ENCODE data around the gene IGLL1.
"Not testable (repeated sequence)": the region's sequence is repeated elsewhere in the genome, so short reads cannot be mapped to it uniquely, and the experiment has no call there.

The IGLL1 gene

DNA sequence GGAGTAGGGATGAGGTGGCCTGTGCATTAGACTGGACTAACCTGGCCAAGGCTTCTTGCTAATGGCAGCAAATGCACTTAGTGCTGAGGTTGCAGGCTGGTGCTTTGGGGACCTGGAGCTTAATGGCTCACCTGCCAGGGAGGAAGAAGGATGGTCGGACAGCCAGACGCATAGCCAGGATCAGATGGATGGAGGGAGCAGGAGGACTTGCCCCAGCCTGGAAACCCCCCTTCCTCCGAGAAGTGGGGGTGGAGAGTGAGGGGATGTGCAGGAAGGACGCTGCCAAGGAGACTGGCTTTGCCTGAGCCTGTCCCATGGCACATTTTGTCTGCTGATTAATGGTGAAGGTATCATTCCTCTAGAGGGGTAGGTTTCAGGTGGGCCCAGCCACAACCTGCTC lies 17.9 kb downstream of the IGLL1 start:
- DNase-seq: no peak

DNA sequence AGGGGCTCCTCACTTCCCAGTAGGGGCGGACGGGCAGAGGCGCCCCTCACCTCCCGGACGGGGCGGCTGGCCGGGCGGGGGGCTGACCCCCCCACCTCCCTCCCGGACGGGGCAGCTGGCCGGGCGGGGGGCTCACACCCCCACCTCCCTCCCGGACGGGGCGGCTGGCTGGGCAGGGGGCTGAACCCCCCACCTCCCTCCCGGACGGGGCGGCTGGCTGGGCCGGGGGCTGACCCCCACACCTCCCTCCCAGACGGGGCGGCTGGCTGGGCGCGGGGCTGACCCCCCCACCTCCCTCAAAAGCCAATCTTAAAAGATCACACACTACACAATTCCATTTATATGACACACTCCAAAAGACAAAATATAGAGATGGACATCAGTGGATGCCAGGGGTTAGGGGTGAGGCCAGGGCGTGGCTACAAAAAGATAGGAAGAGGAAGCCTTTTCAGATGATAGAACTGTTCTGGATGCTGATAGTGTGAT lies 19.0 kb downstream of the IGLL1 start:
- not testable (repeated sequence) for DNase-seq

DNA sequence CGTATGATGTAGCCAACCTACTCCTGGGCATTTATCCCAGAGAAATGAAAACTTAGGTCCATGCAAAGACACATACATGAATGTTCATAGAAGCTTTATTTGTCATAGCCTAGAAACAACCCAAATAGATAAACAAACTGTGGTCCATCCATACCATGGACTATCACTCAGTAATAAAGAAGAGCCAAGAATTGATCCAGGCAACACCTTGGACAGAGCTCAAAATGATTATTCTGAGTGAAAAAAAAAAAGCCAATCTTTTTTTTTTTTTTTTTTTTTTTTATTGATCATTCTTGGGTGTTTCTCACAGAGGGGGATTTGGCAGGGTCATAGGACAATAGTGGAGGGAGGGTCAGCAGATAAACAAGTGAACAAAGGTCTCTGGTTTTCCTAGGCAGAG lies 19.9 kb downstream of the IGLL1 start:
- not testable (repeated sequence) for DNase-seq

DNA sequence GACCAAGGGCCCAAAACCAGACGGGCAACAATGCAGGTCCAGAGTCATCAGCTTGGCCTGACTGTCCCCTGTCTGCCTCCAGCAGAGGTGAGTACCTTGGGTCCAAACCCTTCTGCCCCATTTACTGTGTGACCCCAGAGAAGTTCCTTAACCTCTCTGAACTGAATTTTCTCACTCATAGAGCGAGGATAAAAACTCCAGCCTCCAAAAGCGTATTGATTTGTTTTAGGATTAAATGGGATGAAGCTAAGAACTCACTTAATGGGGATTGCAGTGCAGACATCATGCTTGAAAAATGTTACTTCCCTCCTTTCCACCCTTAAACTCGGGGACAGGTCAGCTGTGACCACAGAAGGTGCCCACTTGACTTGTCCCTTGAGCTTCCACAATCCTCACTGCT lies 22.6 kb downstream of the IGLL1 start:
- no peak for DNase-seq

DNA sequence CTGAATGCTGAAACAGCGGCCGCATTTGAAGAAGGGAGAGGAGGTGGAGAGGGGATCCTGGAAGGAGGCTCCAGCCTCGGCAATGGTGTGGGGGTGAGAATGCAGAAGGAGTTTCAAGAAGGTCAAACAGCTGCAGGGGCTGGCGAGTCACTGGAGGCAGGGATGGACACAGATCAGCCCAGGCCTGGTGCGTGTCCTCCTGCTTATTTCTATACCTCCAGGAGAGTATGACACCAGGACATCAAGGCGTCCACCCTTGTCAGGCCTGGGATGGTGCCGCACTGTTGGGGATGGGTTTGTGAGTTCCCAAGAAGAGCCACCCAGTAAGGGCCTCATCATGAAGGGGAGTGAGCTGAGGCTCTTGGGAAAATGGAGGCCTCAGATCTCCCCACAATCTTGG lies 23.1 kb downstream of the IGLL1 start:
- DNase-seq: no peak

DNA sequence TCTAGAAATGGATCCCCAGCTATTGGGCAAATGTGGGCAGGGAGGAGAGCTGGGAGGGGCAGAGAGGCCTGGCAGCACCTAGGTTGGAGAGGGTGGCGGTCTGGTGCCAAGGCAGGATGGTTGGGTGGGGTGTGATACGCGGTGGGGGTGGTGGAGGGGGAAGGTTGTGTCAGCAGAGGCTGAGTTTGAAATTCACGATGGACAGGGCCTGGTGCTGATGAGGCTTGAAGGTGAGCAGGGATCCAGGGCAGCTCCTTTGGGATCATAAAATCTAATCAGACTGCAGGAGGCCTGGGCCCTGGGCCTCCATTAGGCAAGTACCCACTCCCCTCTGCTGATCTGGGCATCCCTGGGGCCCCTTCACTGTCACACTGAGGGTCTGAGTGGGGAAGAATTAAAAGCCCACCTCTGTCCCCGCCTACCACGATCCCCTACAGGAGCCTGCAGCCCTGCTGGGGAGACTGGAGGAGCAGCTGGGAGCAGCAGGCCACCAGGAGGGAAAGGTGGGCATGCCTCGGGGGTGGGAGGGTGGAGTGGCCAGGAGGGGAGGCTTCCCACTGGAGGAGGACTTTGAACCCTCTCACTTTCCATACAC lies 24.0 kb downstream of the IGLL1 start:
- no peak for DNase-seq

DNA sequence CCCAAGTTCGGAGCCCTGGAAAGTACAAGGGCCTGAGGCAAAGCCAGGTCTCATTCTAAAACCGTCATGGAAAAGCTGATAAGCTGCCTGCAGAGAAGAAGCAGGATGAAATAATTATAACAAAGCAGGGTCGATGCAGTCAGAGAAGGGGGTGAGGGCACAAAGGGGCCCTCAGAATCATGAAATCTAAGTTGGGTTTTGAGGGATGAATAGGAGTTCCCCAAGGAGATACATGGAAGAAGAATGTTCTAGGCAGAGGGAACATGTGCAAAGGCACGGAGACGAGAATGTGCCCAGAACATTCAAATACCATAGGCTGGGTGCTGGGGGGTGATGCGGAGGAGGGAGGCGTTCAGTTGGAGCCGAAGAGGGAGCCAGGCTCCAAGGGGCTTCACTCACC lies 25.0 kb downstream of the IGLL1 start:
- no peak for DNase-seq

DNA sequence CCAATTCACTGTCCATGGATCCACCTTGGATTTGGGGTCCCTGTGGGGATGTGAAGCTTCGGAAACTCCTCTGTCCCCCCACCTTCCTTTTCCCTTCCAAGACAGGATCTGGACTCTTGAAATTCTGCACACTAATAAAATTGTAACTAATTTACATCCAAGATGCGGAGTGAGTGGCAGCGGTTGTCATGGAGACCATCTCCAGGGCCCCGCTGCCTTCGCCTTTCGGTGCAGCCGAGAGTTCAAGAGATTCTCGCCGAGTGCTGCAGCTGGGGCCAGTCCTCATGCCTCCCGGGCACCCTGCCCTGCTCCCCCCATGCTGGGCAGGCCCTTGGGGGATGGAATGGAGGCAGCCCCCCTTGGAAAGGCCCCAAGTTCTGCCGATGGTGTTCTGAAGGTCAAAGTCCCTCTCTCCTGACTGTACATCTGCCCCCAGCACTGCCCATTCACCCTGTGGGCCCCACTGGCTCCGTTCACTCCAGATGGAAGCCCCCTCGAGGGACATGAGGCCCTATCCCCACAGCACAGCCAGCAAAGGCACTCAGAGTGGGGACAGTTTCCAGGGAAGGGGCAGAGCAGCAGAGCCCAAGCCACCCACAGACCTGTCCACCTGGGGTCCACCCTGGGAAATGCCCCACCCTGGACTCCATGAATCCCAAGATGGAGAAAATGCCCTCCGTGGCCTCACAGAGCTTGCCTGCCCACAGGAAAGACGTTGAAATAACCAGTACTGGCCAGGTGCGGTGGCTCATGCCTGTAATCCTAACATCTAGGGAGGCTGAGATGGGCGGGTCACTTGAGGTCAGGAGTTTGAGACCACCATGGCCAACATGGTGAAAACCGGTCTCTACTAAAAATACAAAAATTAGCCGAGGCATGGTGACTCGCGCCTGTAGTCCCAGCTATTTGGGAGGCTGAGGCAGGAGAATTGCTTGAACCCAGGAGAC lies 25.9 kb downstream of the IGLL1 start:
- DNase-seq: no peak

DNA sequence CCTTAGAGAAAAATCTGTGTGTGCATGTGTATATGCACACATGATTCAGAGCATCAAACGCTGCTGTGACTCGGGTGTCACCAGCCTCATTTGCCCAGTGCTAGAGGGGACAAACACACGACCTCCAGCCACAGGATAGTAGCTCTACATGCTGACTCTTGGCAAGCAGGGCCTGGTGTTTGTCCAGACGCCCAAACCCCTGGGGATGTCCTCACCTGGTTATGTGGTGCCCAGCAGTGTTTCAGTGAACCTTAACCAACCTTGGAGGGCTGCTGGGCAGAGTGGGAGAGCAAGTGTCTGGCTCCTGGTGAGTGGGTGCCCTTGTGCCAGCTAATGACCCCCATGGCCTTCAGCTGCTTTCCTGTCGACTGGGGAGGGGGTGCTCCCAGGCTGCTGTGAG lies 26.7 kb downstream of the IGLL1 start:
- no peak for DNase-seq

DNA sequence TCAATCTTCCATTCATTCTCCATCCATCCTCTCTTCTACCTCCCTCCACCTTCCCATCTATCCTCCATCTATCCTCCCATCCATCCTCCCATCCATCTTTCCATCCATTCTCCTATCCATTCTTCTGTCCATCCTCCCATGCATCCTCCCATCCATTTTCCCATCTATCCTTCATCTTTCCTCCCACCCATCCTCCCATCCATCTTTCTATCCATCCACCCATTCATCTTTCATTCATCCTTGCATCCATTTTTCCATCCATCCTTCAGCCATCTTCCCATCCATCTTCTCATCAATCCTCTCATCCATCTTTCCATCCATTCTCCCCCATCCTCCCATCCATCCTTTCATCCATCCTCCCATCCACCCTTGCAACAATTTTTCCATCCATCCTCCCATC lies 27.5 kb downstream of the IGLL1 start:
- no peak for DNase-seq

DNA sequence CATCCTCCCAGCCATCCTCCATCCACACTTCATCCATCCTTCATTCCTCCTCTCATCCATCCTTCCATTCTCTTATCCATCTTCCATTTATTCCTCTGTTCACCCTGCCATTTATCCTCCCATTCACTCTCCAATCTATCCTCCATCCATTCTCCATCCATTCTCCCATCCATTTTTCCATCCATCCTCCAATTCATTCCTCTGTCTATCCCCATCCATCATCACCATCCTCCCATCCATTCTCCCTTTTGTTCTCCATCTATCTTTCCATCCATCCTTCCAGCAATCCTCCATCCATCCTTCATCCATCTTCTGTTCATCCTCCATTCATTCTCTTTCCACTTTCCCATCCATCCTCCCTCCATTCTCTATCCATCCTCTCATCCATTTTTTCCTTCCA lies 28.7 kb downstream of the IGLL1 start:
- no peak for DNase-seq

DNA sequence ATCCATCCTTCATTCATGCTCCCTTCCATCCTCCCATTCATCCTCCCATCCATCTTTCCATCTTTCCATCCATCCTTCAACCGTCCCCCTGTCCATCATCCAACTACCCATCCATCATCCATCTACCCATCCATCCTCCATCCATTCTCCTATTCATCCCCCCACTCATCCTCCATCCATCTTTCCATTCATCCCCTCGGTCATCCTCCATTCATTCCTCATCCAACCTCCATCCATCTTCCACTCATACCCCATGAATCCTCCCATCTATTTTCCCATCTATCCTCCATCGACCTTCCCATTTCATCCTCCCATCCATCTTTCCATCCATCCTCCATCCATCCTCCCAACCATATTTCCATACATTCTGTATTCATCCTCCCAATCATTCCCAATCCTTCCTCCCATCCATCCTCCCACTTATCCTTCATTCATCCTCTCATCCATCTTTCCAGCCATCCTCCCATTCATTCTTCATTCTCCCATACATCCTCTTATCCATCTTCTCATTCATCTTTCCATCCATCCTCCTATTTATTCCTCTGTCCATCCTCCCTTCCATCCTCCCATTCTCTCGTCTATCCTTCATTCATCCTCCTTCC lies 29.9 kb downstream of the IGLL1 start:
- no peak for DNase-seq

DNA sequence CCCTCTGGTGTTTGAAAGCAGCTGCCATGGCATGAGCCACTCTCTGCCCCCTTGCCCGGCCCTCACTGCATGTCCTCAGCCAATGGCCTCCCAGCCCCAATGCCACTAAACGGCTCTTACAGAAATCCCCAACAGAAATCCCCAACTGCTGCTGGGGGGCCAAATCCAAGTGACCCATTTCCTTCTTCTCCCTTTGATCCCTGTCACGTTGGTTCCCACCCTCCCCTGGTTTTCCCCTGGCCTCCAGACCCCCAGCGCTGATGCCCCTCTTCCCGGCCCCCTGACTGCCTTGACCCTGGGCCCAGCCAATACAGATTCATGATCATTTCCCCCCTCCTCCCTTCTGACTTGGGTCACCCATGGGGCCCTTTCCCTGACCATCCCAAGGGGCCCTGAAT lies 30.9 kb downstream of the IGLL1 start:
- DNase-seq: no peak

DNA sequence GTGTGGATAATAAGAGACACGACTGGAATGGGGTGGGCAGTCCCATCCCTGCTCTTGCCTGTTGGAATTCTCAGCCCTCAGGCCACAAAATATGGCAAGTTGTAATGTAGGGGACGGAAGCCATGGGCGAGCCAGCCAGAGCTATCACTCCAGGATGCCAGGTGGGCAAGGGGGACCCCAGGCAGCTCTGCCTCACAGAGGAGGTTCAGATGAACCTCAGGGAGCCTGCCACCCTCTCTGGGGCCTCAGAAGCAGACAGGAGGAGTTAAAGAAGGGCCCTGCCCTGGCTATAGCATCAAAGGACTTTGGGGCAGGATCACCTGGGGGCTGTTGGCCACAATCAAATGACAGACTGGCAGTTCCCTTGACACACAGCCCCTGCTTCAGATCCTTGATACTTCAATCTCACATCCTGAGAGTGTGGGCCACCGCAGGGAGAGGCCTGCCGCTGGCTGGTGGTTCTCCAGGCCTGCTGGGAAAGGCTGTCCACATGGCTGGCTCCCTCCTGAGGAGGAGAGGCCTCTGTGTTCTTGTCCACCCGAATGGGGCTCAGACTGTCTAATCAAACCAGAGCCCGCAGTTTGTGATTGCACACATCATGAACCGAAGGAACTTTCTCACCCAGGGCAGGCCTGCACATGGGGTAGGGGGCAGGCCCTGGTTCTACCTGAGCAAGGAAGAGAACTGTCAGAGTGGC lies 31.4 kb downstream of the IGLL1 start:
- no peak for DNase-seq

DNA sequence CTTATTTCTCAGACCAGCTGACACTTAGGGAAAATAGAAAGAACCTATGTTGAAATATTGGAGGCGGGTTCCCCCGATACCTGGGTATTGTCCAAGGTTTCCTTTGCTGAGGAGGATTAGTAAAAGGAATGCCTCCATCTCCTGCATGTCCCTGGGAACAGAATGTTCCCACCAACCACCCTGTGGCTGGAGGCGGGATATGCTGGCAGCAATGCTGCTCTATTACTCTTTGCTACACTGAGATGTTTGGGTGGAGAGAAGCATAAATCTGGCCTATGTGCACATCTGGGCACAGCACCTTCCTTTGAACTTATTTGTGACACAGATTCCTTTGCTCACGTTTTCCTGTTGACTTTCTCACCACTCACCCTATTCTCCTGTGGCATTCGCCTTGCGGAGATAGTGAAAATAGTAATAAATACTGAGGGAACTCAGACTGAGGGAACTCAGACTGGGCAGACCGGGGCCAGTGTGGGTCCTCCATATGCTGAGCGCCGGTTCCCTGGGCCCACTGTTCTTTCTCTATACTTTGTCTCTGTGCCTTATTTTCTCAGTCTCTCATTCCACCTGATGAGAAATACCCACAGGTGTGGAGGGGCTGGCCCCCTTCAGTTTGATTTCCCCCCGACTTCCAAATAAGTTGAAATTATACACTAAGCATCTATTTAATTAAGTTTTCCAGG lies 32.1 kb downstream of the IGLL1 start:
- DNase-seq: no peak

DNA sequence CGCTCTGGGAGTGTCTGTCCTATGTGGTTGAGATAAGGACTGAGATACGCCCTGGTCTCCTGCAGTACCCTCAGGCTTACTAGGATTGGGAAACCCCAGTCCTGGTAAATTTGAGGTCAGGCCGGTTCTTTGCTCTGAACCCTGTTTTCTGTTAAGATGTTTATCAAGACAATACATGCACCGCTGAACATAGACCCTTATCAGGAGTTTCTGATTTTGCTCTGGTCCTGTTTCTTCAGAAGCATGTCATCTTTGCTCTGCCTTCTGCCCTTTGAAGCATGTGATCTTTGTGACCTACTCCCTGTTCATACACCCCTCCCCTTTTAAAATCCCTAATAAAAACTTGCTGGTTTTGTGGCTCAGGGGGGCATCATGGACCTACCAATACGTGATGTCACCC lies 32.7 kb downstream of the IGLL1 start:
- not testable (repeated sequence) for DNase-seq

DNA sequence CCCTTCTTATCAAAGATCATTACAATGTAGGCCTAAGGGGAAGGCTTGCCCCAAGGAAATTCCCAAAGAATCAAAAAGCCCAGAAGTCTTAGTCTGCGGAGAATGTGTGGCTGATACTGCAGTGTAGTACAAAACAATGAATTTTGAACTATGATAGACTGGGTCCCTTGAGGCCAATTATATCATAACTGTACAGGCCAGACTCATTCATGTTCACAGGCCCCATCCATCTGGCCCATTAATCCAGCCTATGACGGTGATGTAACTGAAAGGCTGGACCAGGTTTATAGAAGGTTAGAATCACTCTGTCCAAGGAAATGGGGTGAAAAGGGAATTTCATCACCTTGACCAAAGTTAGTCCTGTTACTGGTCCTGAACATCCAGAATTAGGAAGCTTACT lies 35.2 kb downstream of the IGLL1 start:
- DNase-seq: no peak

DNA sequence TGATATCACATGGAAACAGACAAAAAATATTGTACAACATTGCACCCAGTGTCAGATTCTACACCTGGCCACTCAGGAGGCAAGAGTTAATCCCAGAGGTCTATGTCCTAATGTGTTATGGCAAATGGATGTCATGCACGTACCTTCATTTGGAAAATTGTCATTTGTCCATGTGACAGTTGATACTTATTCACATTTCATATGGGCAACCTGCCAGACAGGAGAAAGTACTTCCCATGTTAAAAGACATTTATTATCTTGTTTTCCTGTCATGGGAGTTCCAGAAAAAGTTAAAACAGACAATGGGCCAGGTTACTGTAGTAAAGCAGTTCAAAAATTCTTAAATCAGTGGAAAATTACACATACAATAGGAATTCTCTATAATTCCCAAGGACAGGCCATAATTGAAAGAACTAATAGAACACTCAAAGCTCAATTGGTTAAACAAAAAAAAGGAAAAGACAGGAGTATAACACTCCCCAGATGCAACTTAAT lies 36.5 kb downstream of the IGLL1 start:
- not testable (repeated sequence) for DNase-seq

DNA sequence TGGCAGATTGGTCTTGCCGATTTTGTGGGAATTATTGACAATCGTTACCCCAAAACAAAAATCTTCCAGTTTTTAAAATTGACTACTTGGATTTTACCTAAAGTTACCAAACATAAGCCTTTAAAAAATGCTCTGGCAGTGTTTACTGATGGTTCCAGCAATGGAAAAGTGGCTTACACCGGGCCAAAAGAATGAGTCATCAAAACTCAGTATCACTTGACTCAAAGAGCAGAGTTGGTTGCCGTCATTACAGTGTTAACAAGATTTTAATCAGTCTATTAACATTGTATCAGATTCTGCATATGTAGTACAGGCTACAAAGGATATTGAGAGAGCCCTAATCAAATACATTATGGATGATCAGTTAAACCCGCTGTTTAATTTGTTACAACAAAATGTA lies 37.2 kb downstream of the IGLL1 start:
- no peak for DNase-seq

DNA sequence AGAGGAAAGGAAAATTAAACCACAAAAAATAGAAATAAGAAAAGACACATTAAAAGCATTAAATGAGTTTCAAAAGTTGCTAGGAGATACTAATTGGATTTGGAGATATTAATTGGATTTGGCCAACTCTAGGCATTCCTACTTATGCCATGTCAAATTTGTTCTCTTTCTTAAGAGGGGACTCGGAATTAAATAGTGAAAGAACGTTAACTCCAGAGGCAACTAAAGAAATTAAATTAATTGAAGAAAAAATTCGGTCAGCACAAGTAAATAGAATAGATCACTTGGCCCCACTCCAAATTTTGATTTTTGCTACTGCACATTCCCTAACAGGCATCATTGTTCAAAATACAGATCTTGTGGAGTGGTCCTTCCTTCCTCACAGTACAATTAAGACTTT lies 37.7 kb downstream of the IGLL1 start:
- not testable (repeated sequence) for DNase-seq

DNA sequence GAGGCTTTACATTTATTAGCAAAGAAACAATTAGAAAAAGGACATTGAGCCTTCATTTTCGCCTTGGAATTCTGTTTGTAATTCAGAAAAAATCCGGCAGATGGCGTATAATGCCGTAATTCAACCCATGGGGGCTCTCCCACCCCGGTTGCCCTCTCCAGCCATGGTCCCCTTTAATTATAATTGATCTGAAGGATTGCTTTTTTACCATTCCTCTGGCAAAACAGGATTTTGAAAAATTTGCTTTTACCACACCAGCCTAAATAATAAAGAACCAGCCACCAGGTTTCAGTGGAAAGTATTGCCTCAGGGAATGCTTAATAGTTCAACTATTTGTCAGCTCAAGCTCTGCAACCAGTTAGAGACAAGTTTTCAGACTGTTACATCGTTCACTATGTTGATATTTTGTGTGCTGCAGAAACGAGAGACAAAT lies 38.2 kb downstream of the IGLL1 start:
- peak in 1 of 2 donors; percentile 42 for DNase-seq

DNA sequence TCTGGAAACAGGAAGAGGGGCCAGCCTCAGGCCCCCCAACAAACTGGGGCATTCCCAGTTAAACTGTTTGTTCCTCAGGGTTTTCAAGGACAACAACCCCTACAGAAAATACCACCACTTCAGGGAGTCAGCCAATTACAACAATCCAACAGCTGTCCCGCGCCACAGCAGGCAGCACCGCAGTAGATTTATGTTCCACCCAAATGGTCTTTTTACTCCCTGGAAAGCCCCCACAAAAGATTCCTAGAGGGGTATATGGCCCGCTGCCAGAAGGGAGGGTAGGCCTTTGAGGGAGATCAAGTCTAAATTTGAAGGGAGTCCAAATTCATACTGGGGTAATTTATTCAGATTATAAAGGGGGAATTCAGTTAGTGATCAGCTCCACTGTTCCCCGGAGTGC lies 39.3 kb downstream of the IGLL1 start:
- DNase-seq: not testable (repeated sequence)

DNA sequence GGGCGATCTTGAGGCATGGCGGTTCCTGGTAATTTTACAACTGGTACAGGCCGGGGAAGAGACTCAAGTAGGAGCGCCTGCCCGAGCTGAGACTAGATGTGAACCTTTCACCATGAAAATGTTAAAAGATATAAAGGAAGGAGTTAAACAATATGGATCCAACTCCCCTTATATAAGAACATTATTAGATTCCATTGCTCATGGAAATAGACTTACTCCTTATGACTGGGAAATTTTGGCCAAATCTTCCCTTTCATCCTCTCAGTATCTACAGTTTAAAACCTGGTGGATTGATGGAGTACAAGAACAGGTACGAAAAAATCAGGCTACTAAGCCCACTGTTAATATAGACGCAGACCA lies 40.3 kb downstream of the IGLL1 start:
- DNase-seq: not testable (repeated sequence)
